Vagina (tissue), 2 donors: ENCODE measurements around the gene STAT4.

Experiments
- CTCF ChIP-seq, 3 experiments: fragments of 450-650 bp in 2 of 3; fragments of 200-600 bp in 1 of 3; sonication (generic) in 1 of 3; IDR thresholded peaks; one replicate each; pipeline ENCODE4 v1.5.1; 2017 to 2019; ENCODE audit warnings: antibody characterized with exemption in 3 of 3, mild to moderate bottlenecking in 2 of 3, moderate library complexity in 2 of 3
- POLR2A ChIP-seq, 2 donors: fragments of 450-650 bp; IDR thresholded peaks; one replicate each; pipeline ENCODE4 v1.6.1; 2017; ENCODE audit warnings: antibody characterized with exemption in 2 of 2, mild to moderate bottlenecking in 2 of 2, moderate library complexity in 2 of 2

- TF ChIP-seq POLR2A (IDR thresholded peaks at IDR 0.05) (no peak), CTCF (IDR thresholded peaks at IDR 0.05) (no peak)
Measured at GRCh38 chr2:191173206-191173605, 22.4 kb upstream of the STAT4 start.
